Ascending aorta (tissue), 2 donors: ENCODE measurements around the gene KDM3B. TPM values are rescaled to one million over a fixed set of nuclear protein-coding genes. Genes with fewer than 3 reads are reported as not detected.
"Not testable (repeated sequence)": the region's sequence is repeated elsewhere in the genome, so short reads cannot be mapped to it uniquely, and the experiment has no call there.

Experiments used
- DNase-seq, 2 donors: peaks; one replicate each; pipeline ENCODE4 v3.0.0-alpha.2; 2019; ENCODE audit warnings: low spot score in 2 of 2
- H3K27ac ChIP-seq, 2 donors: fragments of 200-600 bp; sonication (generic); one replicate each; pipeline ENCODE4 v1.5.1; 2016 to 2017; ENCODE audit warnings: mild to moderate bottlenecking in 1 of 2
- H3K27me3 ChIP-seq: fragments of 200-600 bp; sonication (generic); one replicate; pipeline ENCODE4 v1.5.1; 2017
- H3K36me3 ChIP-seq, 2 donors: fragments of 200-600 bp; sonication (generic); one replicate each; pipeline ENCODE4 v1.5.1; 2016
- H3K4me1 ChIP-seq, 2 donors: fragments of 200-600 bp; sonication (generic); one replicate each; pipeline ENCODE4 v1.5.1; 2016 to 2017; ENCODE audit warnings: mild to moderate bottlenecking in 1 of 2
- H3K4me3 ChIP-seq, 2 donors: fragments of 200-600 bp; sonication (generic); one replicate each; pipeline ENCODE4 v1.5.1; 2016 to 2017; ENCODE audit warnings: mild to moderate bottlenecking in 1 of 2
- H3K9me3 ChIP-seq, 2 donors: fragments of 200-600 bp; sonication (generic); one replicate each; pipeline ENCODE4 v1.5.1; 2016
- CTCF ChIP-seq, 3 experiments: fragments of 200-600 bp in 2 of 3; fragments of 450-650 bp in 1 of 3; sonication (generic) in 2 of 3; IDR thresholded peaks; one replicate each; pipeline ENCODE4 v1.5.1; 2016 to 2019; ENCODE audit warnings: antibody characterized with exemption in 3 of 3, mild to moderate bottlenecking in 1 of 3, moderate library complexity in 1 of 3
- intact Hi-C: fragments of 100-400 bp; cut with DNase I; formaldehyde crosslinking; loops from one replicate; pipeline ENCODE4 v1.15.1; 2023
- total RNA-seq: library from RNA; depleted of rRNA; stranded (reverse); fragments of >200 nt; gene quantifications from one replicate; pipeline ENCODE4 v1.1.0, GENCODE V29; 2016

Gene KDM3B
- total RNA-seq, 1 donor from 2014 or later = 33.4 TPM

- Histone ChIP-seq H3K9me3 (no peaks in the 10 kb centered on the region), H3K4me3 (no peak overlapping the region), H3K27me3 (no peaks in the 10 kb centered on the region), H3K4me1 (no peaks in the 10 kb centered on the region), H3K27ac (no peak overlapping the region), H3K36me3 (peaks cover 77 to 90% of the 10 kb centered on the region in 2 donors)
- intact Hi-C loops = no loop called here
- DNase-seq = no peak
- no peak for TF ChIP-seq CTCF (IDR thresholded peaks at IDR 0.05)
Measured at GRCh38 chr5:138382347-138382746, 29.9 kb downstream of the KDM3B start.

DNA sequence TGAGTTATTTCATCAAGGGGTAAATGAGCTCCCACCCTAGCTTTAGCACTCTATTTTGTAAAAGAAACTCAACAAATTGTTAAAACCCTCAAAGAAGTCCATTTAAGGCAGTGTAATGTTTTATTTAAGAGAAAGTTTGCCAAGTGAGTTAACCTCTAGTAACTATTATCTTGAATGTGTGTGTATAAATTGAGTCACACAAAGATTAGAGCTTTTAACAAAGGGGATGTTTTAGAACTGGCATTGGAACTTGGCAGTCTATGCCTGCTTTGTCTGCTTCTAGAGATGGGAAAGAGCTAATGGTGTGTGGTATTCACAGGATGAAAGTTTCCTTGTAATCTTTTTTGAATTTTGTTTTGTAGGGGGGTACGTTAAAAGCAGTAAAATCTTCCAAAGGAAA, 33.2 kb downstream of the KDM3B start:
- Histone ChIP-seq H3K4me3 (no peak overlapping the region), H3K36me3 (peaks cover 66 to 72% of the 10 kb centered on the region in 2 donors), H3K27me3 (no peaks in the 10 kb centered on the region), H3K27ac (no peak overlapping the region), H3K9me3 (no peaks in the 10 kb centered on the region), H3K4me1 (no peaks in the 10 kb centered on the region)
- no peak for DNase-seq
- intact Hi-C loops = no loop called here
- TF ChIP-seq CTCF (IDR thresholded peaks at IDR 0.05) = no peak

- no peaks in the 10 kb centered on the region for H3K4me1 ChIP-seq
- H3K4me3 ChIP-seq = no peak overlapping the region
- no peak for TF ChIP-seq CTCF (IDR thresholded peaks at IDR 0.05)
- no peak for DNase-seq
- H3K36me3 ChIP-seq = peaks cover 66 to 72% of the 10 kb centered on the region in 2 donors
- no peaks in the 10 kb centered on the region for H3K9me3 ChIP-seq
- no peak overlapping the region for H3K27ac ChIP-seq
- no peaks in the 10 kb centered on the region for H3K27me3 ChIP-seq
- intact Hi-C loops = no loop called here
Measured at GRCh38 chr5:138386290-138386689, 33.8 kb downstream of the KDM3B start.

DNA sequence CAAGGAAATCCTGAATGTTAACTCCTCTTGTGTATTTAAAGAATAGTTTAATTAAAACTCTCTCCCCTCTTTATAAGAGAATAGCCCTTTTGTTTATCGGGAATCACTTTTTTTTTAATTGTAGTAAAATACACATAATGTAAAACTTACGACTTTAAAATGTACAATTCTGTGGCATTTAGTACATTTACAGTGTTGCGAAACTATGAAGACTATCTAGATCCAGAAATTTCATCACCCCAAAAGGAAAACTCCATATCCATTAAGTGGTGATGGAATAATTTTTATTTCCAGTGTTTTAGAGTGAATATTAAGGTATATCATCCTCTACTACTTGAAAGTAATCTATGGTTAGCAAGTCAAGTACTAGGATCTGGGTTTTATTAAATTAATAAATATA, 36.8 kb downstream of the KDM3B start:
- DNase-seq = no peak
- no peak for TF ChIP-seq CTCF (IDR thresholded peaks at IDR 0.05)
- Histone ChIP-seq H3K36me3 (peaks cover 59 to 73% of the 10 kb centered on the region in 2 donors), H3K27me3 (no peaks in the 10 kb centered on the region), H3K4me1 (no peaks in the 10 kb centered on the region), H3K4me3 (no peak overlapping the region), H3K27ac (no peak overlapping the region), H3K9me3 (no peaks in the 10 kb centered on the region)
- intact Hi-C loops = no loop called here

- H3K4me3 ChIP-seq, H3K27ac ChIP-seq, DNase-seq, H3K27me3 ChIP-seq, H3K9me3 ChIP-seq, intact Hi-C loops, H3K4me1 ChIP-seq: not testable (repeated sequence)
- H3K36me3 ChIP-seq = peaks cover 57 to 77% of the 10 kb centered on the region in 2 donors
Measured at GRCh38 chr5:138389911-138390310, 37.4 kb downstream of the KDM3B start.

GRCh38 chr5:138391859-138392386, 39.4 kb downstream of the KDM3B start:
- no peaks in the 10 kb centered on the region for H3K4me1 ChIP-seq
- no peak for DNase-seq
- H3K27ac ChIP-seq = no peak overlapping the region
- intact Hi-C loops = no loop called here
- TF ChIP-seq CTCF (IDR thresholded peaks at IDR 0.05) = no peak
- H3K9me3 ChIP-seq = no peaks in the 10 kb centered on the region
- peaks cover 56 to 78% of the 10 kb centered on the region in 2 donors for H3K36me3 ChIP-seq
- no peak overlapping the region for H3K4me3 ChIP-seq
- H3K27me3 ChIP-seq = no peaks in the 10 kb centered on the region
